ENCODE data around the gene SOX6.

GRCh38 chr11:16394947-16395346, 38.6 kb upstream of the SOX6 start:
- TF ChIP-seq POLR2A (IDR thresholded peaks at IDR 0.05) (no peak), CTCF (IDR thresholded peaks at IDR 0.05) (no peak)
